Activated CD4-positive, CD25-positive, alpha-beta regulatory T cell (primary cell): ENCODE data around the gene PIAS1.
"Not testable (repeated sequence)": the region's sequence is repeated elsewhere in the genome, so short reads cannot be mapped to it uniquely, and the experiment has no call there.

Experiments used
- DNase-seq, 4 experiments: peaks; one replicate each; lab custom pipeline; 2025; lab: John Stamatoyannopoulos, UW

Gene PIAS1

GRCh38 chr15:68034719-68035293 lies 19.3 kb upstream of the PIAS1 start:
- DNase-seq: no peak

- DNase-seq: no peak
Measured at GRCh38 chr15:68038246-68038645, 15.9 kb upstream of the PIAS1 start.

- DNase-seq: no peak
Measured at GRCh38 chr15:68040144-68040543, 14.0 kb upstream of the PIAS1 start.

- DNase-seq: no peak
Measured at GRCh38 chr15:68042156-68042854, 11.8 kb upstream of the PIAS1 start.

- no peak for DNase-seq
Measured at GRCh38 chr15:68042855-68043222, 11.3 kb upstream of the PIAS1 start.

- no peak for DNase-seq
Measured at GRCh38 chr15:68045289-68046265, 8.5 kb upstream of the PIAS1 start.

- no peak for DNase-seq
Measured at GRCh38 chr15:68047826-68048225, 6.3 kb upstream of the PIAS1 start.

GRCh38 chr15:68051109-68051508 lies 3.0 kb upstream of the PIAS1 start:
- no peak for DNase-seq

- DNase-seq: no peak
Measured at GRCh38 chr15:68051907-68052306, 2.2 kb upstream of the PIAS1 start.

- no peak for DNase-seq
Measured at GRCh38 chr15:68052431-68052830, 1.7 kb upstream of the PIAS1 start.

- no peak for DNase-seq
Measured at GRCh38 chr15:68053001-68053400, 1.1 kb upstream of the PIAS1 start.

- DNase-seq: peak in 3 of 4 experiments; percentile 14 to 29 (median 16)
Measured at GRCh38 chr15:68054628-68055223, 611 bp downstream of the PIAS1 start.

- peak; percentile 18 to 47 (median 26) for DNase-seq
Measured at GRCh38 chr15:68055224-68055705, 1.1 kb downstream of the PIAS1 start.

- no peak for DNase-seq
Measured at GRCh38 chr15:68056097-68056865, 2.2 kb downstream of the PIAS1 start.

- no peak for DNase-seq
Measured at GRCh38 chr15:68057034-68057433, 2.9 kb downstream of the PIAS1 start.

GRCh38 chr15:68057758-68058157 lies 3.6 kb downstream of the PIAS1 start:
- DNase-seq: no peak

GRCh38 chr15:68058970-68059369 lies 4.9 kb downstream of the PIAS1 start:
- DNase-seq: not testable (repeated sequence)

- no peak for DNase-seq
Measured at GRCh38 chr15:68059630-68060029, 5.5 kb downstream of the PIAS1 start.

GRCh38 chr15:68061171-68061570 lies 7.1 kb downstream of the PIAS1 start:
- DNase-seq: no peak

GRCh38 chr15:68061602-68062001 lies 7.5 kb downstream of the PIAS1 start:
- no peak for DNase-seq

GRCh38 chr15:68062214-68062613 lies 8.1 kb downstream of the PIAS1 start:
- DNase-seq: no peak
